HEK293 (cell line): ENCODE results near the gene FAM221A.

ENCODE experiments used
- KLF16 ChIP-seq: fragments of 450-650 bp; formaldehyde crosslinking; IDR thresholded peaks from 2 replicates; pipeline ENCODE4 v1.5.1; 2017; ENCODE audit warnings: missing biosample characterization, missing genetic modification characterization
- REST ChIP-seq: fragments of 450-650 bp; formaldehyde crosslinking; IDR thresholded peaks from 2 replicates; pipeline ENCODE4 v1.5.1; 2016; ENCODE audit warnings: missing biosample characterization, missing genetic modification characterization
- SP7 ChIP-seq: fragments of 450-650 bp; formaldehyde crosslinking; IDR thresholded peaks from 2 replicates; pipeline ENCODE4 v1.5.1; 2016; ENCODE audit warnings: missing biosample characterization, missing genetic modification characterization
- YY1 ChIP-seq: fragments of 450-650 bp; formaldehyde crosslinking; IDR thresholded peaks from 2 replicates; pipeline ENCODE4 v1.5.1; 2018; ENCODE audit warnings: missing biosample characterization, missing genetic modification characterization
- TF ChIP-seq, protein P1 (sequence below): fragments of 450-650 bp; formaldehyde crosslinking; IDR thresholded peaks from 2 replicates; pipeline ENCODE4 v1.5.1; 2016; ENCODE audit warnings: missing biosample characterization, missing genetic modification characterization

GRCh38 chr7:23751852-23752251 lies 71.9 kb downstream of the FAM221A start:
- no peak for TF ChIP-seq SP7
- no peak for TF ChIP-seq YY1 (tag by site-specific recombination)
- no peak for TF ChIP-seq KLF16
- TF ChIP-seq, protein P1, sequence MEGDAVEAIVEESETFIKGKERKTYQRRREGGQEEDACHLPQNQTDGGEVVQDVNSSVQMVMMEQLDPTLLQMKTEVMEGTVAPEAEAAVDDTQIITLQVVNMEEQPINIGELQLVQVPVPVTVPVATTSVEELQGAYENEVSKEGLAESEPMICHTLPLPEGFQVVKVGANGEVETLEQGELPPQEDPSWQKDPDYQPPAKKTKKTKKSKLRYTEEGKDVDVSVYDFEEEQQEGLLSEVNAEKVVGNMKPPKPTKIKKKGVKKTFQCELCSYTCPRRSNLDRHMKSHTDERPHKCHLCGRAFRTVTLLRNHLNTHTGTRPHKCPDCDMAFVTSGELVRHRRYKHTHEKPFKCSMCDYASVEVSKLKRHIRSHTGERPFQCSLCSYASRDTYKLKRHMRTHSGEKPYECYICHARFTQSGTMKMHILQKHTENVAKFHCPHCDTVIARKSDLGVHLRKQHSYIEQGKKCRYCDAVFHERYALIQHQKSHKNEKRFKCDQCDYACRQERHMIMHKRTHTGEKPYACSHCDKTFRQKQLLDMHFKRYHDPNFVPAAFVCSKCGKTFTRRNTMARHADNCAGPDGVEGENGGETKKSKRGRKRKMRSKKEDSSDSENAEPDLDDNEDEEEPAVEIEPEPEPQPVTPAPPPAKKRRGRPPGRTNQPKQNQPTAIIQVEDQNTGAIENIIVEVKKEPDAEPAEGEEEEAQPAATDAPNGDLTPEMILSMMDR: no peak
- TF ChIP-seq REST (tag by site-specific recombination): no peak
